22Rv1 (cell line): ENCODE results near the gene SDK2.

Source experiments
- CTCF ChIP-seq: fragments of 450-650 bp; IDR thresholded peaks from 2 replicates; pipeline ENCODE4 v1.5.1; 2017; ENCODE audit warnings: mild to moderate bottlenecking
- ZFX ChIP-seq: fragments of 450-650 bp; IDR thresholded peaks from 2 replicates; pipeline ENCODE4 v1.6.1; 2017; ENCODE audit warnings: antibody characterized with exemption, borderline replicate concordance

DNA sequence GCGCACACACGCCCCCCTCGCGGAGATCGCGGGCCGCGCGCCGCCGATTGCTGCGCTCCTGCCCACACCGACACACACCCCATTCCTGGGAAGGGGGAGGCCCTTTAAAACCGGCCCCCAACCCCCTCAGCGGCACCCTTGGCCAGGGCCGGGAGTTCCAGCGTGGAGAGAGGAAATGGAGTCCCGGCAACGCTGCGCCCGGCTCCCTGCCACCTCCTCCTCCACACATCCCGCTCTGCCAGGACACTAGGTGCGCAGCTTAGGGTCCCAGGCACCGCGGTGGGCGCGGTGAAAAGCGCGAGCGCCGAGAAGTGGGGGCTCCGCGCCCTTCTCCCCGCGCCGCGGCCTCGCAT lies 332.8 kb downstream of the SDK2 start:
- no peak for TF ChIP-seq CTCF
- TF ChIP-seq ZFX = no peak
